Stimulated activated CD8-positive, alpha-beta memory T cell treated with anti-CD3 and anti-CD28 coated beads, Interleukin-12 subunit alpha, Interleukin-12 subunit beta, amount 100 ng/mL, for 1 hour (primary cell): Measurements from ENCODE around the gene INO80E.

Source experiments
- DNase-seq: peaks from one replicate; pipeline ENCODE4 v3.0.0-alpha.2; 2020; ENCODE audit warnings: low read depth

Gene INO80E

DNA sequence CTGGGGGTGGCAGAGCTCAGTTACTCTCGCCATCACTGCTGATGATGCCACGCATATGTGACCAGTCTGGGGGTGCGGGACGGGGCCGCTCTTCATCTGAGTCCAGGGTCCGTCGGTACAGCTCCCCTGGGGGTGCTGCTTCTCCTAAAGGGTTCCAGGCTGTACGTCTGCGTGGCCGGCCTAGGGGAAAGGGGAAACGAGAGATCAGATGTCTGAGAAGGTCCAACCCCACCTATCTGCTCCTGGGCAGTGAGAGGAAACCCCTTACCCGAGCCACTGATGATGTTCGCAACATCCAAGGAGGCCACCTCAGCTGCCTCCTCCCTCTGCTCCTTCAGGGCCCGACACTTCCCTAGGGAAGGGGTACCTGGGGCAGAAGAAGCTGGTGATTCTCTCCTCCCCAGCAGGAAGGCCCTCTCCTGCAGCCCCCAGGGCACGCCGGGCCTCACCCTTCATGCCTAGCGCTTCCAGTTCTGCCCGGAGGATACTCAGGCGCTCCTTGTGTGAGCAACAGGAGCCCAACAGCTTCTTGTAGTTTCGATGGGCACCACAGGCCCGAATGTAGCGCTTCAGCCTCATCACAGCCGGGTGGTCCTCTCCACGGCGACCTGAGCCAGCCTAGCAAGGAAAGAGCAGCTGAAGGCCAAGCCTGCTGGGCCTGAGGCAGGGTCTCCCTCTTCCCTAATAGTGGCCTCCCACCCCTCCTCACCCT, 2.7 kb upstream of the INO80E start:
- DNase-seq: no peak

DNA sequence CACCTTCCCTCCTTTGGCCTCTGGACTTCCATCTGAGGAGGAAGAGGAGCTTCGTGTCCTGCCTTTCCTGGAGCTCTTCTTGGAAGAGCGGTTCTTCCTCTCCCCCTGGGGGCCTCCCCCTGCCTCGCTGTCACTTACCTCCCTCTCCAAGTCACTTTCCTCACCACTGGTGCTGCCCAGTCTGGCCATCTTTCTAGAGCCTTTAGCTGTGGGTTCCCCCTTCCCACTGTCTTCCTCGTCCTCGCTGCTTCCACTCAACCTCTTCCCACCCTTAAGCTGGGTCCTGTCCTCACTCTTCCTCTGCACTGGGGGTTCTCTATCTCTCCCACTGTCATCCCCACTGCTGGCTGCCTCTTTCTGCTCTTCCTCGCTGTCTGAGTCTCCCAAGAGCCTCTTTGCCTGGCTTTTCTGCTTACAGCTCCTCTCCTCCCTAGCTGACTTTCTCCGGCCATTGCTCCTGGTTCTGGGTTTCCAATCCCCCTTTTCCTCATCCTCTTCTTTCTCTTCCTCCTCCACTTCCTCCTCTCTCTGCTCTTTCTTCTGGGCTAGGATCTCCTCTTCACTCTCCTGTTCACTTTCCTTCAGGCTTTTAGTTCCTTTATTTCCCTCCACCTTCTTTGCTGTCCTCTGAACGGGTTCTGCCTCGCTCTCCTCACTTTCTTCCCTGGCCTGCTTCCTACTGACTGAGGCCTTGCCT, 2.0 kb upstream of the INO80E start:
- DNase-seq: no peak

DNA sequence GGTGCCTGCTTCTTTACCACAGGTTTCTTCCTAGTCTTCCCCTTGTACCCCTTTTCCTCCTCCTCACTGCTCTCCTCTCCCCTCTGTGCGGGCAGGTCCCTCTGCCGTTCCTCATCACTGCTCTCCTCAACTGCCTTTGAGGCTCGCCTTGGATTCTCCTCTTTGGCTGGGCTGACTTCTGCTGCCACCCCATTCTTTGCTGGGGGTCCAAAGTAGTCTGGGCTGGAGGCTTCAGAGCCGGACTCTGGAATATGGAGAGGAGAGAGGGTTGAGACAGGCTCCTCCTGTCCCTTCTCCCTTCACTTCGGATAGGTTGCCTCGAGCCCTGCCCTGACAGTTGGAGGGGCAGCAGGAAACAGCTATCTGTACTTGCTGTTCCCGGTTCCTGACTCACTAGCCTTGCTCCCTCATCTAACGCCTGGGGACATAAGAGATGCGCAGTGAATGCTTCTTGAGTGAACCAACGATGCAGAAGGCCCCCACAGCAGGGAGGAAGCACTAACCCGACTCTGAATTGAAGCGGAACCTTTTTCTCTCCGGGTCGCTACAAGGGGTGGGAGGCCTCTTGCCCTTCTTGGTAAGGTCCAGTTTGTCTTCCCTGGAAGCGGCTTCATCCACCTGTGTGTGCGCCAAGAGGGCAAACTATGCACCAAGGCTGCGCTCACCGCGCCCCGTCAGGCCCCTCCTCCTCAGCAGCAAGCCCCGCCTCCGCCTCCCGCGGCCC, 1.3 kb upstream of the INO80E start:
- DNase-seq: peak; percentile 39

DNA sequence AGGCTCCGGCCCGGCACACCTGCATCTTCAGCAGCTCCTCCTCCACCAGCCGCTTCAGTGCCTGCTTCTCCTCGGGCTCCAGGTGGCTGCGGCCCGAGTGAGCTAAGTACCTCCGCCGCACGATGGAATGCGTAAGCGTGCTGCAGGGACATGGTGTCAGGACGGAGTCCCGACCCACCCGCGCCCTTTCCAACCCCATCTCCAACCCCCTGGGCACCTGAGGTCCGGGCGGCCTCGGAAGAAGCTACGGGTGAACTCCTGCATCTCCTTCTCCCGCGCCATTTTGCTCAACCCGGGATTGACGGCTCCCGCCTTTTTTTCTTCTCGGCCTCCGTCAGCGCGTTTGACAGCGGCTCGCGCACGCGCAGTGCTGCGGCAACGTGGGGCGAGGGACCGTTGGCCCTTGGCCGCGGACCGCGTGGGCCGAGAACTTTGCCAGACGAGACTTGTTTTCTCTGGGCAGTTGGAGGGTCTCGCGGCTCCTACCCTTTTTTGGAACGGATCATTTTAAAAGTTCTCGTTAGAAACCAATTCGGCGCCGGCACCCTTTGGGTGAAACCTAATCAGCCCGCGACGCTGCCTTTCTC, 624 bp upstream of the INO80E start, which contains the start of gene HIRIP3:
Gene HIRIP3, minus strand, starts transcription at position 294 of the 587 bp plus-strand sequence. Its CDS starts 12 bp downstream, at position 282.
- peak; percentile 73 for DNase-seq

DNA sequence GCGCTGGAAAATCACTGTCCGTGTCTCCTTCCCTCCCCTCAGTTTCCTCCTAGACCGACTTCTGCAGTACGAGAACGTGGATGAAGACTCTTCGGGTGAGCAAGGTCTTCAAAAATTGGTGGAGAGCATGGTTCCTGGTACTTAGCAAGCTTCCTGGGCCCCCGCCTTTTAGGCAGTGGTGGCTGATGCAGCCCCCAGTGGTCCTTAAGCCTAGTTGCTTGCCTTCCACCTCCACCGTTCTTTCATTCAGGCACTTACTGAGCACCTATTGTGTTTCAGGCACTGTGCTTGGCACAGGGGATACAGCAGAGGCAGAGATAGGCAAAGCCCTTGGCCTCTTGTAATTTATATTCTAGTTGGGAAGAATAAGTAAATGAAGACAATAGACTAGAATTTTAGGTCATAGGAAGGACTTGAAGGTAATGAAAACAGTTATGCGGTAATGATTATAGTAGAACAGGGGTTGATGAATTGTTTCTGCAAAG, 767 bp downstream of the INO80E start:
- DNase-seq: no peak

DNA sequence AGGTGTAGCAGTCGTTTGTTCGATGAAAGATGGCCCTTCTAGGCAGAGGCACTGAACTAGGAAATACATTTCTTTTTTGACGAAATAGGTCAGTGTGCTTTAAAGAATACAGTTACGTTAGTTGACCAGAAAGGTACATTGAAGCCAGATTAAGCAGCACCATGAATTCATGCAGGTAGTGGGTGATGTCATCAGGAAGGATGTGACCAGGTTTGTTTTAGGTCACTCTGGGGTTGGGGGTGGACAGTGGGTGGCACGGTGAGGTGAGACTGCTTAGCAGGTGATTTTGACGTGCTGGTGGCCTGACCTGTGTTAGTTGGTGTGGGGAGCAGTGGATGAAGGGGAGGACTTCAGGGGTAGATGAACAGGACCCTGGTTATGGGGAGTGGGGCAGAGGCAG, 3.6 kb downstream of the INO80E start:
- DNase-seq: no peak

DNA sequence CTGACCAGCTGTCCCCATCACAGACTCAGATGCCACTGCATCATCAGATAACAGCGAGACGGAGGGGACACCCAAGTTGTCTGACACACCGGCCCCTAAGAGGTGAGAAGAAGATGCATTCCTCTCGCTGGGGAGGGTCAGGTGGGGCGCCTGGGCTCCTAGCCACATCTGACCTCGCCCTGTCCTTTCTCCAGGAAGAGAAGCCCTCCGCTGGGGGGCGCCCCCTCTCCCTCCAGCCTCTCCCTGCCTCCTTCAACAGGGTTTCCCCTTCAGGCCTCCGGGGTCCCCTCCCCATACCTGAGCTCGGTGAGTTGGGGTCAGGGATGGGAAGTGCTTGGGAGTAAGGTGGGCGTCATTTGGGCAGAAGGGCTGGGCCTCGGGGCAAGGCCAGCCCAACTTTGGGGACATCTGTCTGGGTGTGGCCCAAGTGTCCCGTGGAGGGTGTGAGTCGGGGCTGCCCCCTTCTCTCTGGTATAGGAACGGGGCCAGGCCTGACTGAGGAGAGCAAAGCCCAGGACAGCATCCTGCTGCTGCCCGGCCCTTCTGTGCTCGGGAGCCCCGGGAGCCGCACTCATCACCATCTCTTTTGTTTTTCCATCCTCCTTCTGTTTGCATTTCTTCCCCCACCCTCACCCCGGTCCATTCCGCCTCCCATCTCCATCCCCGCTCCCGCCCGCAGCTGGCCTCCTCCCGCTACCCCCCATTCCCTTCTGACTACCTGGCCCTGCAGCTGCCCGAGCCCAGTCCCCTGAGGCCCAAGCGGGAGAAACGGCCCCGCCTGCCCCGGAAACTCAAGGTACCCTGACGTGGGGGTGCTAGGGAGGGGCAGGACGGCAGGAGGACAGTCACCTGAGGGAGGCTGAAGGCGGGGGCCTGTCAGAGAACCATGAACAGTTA, 4.9 kb downstream of the INO80E start:
- no peak for DNase-seq

DNA sequence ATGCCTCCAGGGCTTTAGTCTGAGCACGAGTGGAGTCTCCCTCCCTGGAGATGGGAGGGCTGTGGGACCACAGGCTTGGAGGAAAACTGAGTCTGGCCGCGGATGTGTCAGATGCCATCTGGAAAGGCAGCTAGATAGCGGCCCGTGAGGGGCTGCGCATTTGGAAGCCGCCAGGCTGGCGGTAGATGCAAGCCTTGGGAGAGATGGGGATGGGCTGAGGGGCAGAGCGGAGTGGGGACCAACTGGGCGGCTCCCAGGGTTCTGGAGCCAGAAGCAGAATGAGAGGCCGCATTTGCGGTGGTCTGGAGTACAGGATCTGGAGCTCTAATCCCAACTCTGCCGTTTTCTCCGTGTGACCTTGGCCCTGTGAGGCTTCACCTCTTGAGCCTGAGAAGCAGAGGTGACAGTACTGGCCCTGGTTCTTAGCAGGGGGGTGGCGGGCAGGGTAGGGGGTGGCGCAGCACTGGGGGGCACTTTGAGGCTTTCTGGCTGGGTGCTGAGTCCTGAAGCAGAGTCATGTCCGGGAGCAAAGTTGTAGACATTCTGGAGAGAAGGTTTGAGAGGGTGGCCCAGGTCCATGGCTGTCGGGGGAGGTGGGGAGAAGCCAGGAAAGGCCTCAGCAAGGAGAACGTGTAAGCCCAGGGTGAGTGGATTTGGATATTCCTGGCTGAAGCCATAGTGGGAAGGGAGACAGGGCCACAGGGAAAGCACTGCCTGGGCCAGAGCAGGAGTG, 6.7 kb downstream of the INO80E start:
- no peak for DNase-seq

DNA sequence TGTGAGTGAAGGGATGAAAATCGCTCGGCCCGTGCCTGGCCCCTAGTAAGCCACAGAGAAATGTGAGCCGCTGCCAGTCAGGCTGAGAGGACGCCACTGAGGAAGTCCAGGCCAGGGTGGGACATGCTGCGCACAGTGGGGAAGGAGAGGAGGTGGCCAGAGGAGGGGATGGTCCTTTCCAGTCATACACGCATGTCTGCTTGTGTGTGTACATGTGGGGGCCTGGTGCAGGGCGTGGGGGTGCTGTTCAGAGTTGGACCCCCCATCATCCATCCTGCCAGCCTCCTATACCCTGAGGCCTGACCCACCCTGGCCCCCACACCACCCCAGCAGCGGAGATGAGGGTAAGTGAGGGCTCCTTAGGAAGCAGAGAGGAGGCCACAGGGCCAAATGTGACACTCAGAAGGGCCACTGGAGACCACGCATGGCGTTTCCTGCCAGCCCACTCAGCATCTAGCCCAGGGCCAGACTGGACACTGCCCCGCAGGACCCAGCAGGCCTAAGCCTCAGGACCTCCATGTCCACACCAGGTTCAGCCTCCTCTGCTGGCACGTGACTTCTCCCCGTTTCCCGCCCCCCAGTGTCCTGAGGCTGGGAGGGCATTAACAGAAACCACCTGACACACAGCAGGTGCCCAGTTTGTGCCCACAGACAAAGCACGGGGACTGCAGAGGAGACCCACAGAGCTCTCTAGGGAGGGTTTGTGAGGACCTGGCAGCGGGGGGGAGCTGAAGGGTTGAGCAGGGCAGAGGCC, 7.8 kb downstream of the INO80E start:
- no peak for DNase-seq

DNA sequence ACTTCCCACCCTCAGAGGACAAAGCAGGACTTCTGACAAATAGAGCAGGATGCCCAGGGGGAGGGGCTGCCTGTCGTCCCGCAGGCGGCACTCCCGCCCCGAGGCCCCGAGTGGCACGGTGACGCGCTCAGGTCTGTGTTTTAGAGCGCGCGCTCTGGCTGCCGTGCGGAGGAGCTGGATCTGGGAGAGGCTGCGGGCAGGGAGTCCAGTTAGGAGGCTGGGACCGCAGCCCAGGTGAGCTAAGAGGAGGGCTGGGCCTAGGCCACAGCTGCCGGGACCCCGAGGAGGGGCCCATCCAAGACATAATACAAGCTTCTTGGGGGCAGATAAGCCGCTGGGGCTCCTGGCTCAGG, 8.4 kb downstream of the INO80E start:
- DNase-seq: no peak

DNA sequence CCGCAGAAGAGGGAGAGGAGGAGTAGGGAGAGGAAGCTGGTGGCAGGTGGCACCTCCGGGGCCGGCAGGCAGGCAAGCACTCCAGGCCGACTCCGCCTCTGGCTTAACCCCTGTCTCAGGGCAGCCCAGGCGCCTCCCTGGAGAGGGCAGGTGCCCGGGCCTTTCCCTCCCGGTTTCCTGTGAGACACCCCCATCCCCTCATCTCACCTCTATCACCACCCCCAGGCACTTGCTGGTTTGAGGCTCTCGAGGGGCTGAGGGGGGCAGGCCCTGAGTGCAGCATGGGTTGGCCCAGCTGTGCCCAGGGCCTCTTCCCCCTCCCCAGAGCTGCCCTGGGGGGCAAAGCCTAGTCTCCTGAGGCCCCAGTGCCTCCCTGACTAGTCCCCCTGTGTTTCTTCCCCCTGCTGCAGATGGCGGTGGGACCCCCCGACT, 8.8 kb downstream of the INO80E start:
- no peak for DNase-seq

DNA sequence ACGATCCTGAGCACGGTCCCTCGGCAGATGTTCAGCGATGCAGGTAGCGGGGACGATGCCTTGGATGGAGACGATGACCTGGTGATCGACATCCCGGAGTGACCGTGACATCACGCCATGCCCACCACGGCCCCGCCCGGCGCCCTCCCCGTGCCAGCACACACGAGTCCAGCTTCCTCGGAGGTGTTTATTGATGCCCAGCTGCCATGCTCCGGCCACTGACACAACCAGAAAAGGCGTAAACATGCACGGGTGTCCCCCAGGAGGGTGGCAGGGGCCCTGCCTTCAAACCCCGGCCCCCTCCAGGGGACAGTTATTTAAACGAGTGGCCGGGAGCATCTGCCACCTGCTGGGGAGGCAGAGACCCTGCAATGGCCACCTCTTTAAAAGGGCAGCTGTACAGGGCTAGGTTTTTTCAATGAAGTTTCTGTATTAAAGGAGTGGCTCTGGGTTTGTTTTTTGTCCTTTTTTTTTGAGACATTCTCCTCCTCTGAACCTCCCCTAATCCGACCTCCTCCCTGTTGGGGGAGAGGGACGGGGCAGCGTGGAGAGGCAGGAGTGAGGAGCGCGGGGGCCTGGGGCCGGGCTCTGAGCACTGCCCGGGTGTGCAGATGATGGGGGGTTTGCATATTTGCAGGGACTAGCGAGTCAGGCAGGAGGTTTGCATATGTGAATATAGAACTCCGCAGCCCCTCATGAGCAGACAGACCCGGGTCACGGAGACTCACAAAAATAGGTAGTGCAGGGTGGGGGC, 9.5 kb downstream of the INO80E start:
- DNase-seq: no peak

DNA sequence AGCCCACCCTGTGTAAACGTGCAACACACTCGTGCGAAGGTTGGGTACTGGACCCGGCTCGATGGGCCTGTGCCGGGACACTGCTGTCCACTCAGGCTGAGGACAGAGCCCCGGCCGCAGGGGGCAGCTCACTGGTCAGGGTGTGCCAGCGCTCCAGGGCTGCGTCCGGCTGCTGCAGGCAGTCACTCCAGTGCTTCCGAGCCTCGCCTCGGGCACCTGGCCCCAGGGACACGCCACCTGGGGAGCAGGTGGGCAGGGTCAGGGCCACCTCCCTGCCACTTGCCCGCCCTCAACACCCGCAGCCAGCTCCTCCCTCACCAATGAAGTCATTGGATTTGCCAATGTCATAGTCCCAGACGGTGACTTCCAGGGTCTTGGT, 10.0 kb downstream of the INO80E start:
- no peak for DNase-seq

DNA sequence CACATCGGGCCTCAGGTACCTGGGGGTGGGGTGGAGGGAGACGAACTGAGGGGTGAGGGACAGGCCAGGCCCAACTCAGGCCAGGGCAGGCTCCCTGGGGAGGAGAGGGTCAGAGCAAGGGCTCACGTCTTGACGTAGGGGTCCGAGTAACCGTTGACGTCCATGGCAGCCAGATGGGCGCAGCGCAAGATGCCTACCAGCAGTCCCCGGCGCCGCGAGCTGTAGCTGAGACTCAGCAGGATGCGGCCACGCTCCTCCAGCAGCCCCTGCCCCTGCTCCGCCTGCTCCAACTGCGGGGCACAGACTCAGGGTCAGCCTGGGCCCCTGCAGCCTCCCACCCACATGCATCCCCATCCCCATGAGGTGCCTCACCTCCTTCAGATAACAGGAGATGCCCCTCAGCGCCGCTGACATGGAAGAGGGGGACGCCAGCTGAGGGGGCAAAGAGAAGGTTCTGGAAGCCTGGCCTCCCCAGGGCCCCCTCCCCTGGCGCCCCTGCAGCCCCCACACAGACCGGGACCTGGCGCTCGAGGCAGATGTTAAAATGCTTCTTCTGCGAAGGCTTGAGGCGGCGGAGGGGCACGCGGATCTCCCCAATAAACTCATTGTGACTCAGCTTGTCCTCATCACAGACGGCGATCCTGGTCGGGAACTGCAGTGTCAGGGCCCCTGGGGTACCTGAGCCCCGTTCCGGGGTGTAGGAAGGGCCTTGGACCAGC, 10.8 kb downstream of the INO80E start:
- DNase-seq: no peak

DNA sequence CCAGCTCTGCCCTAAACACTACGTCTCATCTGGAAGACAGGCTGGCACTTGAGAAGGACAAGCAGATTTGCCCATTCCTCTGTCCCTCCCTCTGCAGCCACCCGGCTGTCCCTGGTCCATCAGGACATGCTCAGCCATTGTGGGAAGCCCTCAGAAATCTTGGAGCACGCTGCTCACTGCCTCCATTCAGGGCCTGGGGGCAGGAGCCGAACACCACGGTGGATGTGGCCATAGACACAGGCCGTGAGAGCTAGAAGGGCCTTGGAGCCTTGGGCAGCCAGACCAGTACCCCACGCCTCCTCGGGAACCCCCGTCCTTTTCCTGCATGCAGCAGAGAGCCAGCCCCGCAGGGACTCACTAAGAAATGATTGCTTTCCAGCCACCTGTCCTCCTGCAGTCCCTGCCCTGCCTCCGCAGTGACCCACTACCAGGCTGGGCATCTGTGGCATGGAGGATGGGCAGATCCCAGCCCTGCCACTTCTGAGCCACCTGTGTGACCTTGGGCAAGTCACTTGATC, 11.4 kb downstream of the INO80E start:
- DNase-seq: no peak

DNA sequence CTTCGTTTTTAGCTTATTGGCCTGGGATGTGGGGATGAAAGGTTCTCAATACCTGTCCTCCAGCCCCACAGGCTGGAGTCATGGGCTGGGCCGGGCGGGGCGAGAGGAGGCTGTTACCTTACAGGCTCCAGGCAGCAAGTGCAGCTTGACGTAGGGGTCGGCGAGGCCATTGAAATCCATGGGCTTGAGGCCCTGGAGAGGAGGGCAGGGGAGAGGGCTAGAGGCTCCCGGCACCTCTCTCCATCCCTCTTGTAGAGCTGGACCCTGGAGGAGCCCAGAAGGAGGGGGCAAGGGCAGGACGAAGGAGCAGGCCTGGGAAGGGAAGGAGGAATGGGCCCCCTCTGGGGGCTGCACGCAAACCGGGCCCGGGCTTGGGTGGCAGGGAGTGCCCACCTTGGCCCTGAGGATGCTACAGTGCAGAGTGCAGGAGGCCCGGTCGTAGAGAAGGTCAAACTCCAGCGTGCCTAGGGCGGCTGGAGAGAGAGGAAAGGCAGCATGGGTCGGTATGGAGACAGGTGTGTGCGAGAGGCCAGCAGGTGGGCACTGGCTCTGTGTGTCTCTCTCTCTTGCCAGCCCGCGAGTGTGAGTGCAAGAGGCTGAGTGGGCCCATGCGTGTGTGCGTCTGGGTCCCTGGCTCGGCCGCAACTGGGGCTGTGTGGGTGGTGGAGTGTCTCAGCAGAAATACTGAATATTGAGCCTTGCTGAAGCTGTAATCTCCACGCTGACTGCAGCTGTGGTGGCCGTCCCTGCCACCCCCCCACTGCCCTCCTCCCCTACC, 13.2 kb downstream of the INO80E start:
- no peak for DNase-seq

DNA sequence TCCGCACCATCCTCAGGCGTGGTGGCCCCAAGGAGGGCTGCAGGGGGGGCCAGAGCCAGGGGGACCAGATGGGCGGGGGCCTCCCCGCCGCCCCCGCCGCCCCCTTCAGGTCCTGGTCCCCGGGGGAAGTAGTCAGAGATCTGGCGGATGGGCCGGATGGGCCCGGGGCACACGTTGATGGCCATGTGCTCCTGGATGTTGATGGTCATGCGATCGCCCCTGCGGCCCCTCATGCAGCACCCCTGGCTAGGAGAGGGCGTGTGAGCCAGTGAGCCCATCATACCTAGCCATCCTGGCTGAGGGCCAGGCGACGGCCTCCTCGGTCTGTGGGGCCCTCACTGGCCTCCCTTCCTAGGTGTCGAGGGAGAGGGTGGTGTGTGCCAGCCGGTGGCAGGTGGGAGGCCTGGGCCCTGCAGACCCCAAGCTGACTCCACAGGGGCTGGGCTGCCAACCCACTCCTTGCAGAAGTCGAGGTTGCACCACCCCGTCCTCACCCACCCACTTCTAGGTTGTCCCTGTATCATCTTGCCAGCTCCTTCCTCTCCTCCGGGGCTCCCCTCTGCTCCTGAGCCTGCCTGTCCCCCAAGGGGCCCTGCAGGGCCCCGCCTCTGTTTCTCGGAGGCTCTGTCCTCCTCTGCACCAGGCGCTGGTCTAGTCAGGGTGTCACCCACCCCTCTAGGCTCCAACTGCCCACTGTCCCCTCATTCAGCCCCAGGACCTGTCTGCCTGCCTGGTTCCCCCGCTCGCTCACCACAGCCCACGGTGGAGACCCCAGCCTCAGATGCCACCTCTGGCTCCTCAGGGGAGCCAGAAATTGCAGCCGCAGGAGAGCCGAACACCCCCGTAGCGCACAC, 14.2 kb downstream of the INO80E start:
- no peak for DNase-seq
